Naive thymus-derived CD4-positive, alpha-beta T cell (primary cell): Measurements from ENCODE around the gene IGFN1. TPM values are rescaled to one million over a fixed set of nuclear protein-coding genes. Genes with fewer than 3 reads are reported as not detected.

Experiments
- ATAC-seq: fragments of 150-1000 bp; cut with Tn5 transposase; 2 replicates; pipeline ENCODE4 v1.10.0; 2021; ENCODE audit warnings: mild to moderate bottlenecking, moderate library complexity
- CTCF ChIA-PET: fragments of 350-600 bp; sonication (Branson Sonifier 250); formaldehyde crosslinking; loops from one replicate; lab custom pipeline; 2021; ENCODE audit warnings: antibody characterized with exemption; lab: Charles Lee
- POLR2A ChIA-PET: fragments of 350-600 bp; sonication (Branson Sonifier 250); formaldehyde crosslinking; loops from one replicate; lab custom pipeline; 2021; ENCODE audit warnings: antibody characterized with exemption, inconsistent platforms; lab: Charles Lee
- DNase-seq, 9 donors: peaks; one replicate each; pipeline versions ENCODE4 v3.0.0 to v3.0.0-alpha.2; 2020 to 2022; ENCODE audit warnings: mixed read lengths in 1 of 9
- H3K27ac ChIP-seq: one replicate; pipeline ENCODE4 v1.7.0; 2013; ENCODE audit warnings: mild to moderate bottlenecking, low read depth, low read length, moderate library complexity
- H3K27me3 ChIP-seq, 2 donors: one replicate each; pipeline ENCODE4 v1.7.0; 2013; ENCODE audit warnings: low read length in 2 of 2, mild to moderate bottlenecking in 2 of 2, moderate library complexity in 2 of 2; ENCODE audit not compliant: control insufficient read depth in 2 of 2, insufficient read depth in 2 of 2
- H3K36me3 ChIP-seq, 3 experiments: 1 replicate in 2 of 3; 2 replicates in 1 of 3; pipeline ENCODE4 v1.7.0; 2013; ENCODE audit warnings: low read length in 3 of 3, mild to moderate bottlenecking in 3 of 3, moderate library complexity in 1 of 3; ENCODE audit not compliant: insufficient read depth in 3 of 3, control insufficient read depth in 2 of 3
- H3K4me1 ChIP-seq, 2 donors: one replicate each; pipeline ENCODE4 v1.7.0; 2013; ENCODE audit warnings: low read length in 2 of 2, mild to moderate bottlenecking in 2 of 2, moderate library complexity in 1 of 2; ENCODE audit not compliant: control insufficient read depth in 2 of 2, insufficient read depth in 2 of 2
- H3K4me3 ChIP-seq: 2 replicates; pipeline ENCODE4 v1.7.0; 2013; ENCODE audit warnings: mild to moderate bottlenecking, low read length
- H3K9me3 ChIP-seq, 3 experiments: 1 replicate in 2 of 3; 2 replicates in 1 of 3; pipeline ENCODE4 v1.7.0; 2013; ENCODE audit warnings: low read length in 3 of 3; ENCODE audit not compliant: control insufficient read depth in 2 of 3
- H3K27ac Mint-ChIP-seq, 9 donors: one replicate each; pipeline ENCODE4 v1.8.0; 2020 to 2022; ENCODE audit warnings: mixed read lengths in 9 of 9, mild to moderate bottlenecking in 8 of 9, moderate library complexity in 5 of 9, inconsistent platforms in 2 of 9
- H3K27me3 Mint-ChIP-seq, 5 donors: one replicate each; pipeline ENCODE4 v1.8.0; 2021 to 2022; ENCODE audit warnings: mixed read lengths in 5 of 5, mild to moderate bottlenecking in 1 of 5
- H3K36me3 Mint-ChIP-seq, 5 donors: one replicate each; pipeline ENCODE4 v1.8.0; 2020 to 2022; ENCODE audit warnings: mixed read lengths in 5 of 5, mild to moderate bottlenecking in 3 of 5, inconsistent platforms in 1 of 5
- H3K4me1 Mint-ChIP-seq, 7 donors: one replicate each; pipeline ENCODE4 v1.8.0; 2020 to 2022; ENCODE audit warnings: mixed read lengths in 7 of 7, mild to moderate bottlenecking in 3 of 7, inconsistent platforms in 1 of 7
- H3K4me3 Mint-ChIP-seq, 10 donors: one replicate each; pipeline ENCODE4 v1.8.0; 2020 to 2022; ENCODE audit warnings: mild to moderate bottlenecking in 10 of 10, mixed read lengths in 10 of 10, moderate library complexity in 6 of 10, inconsistent platforms in 2 of 10
- H3K9me3 Mint-ChIP-seq, 11 donors: one replicate each; pipeline ENCODE4 v1.8.0; 2020 to 2022; ENCODE audit warnings: mixed read lengths in 11 of 11, mild to moderate bottlenecking in 4 of 11, inconsistent platforms in 1 of 11, moderate library complexity in 1 of 11
- intact Hi-C, 2 donors: fragments of 100-400 bp; cut with micrococcal nuclease; formaldehyde crosslinking; loops; one replicate each; pipeline ENCODE4 v1.15.1; 2023
- polyA plus RNA-seq, 2 donors: library from polyadenylated mRNA; unstranded; fragments of 300-500 nt; fragmentation: Illumina TruSeq; gene quantifications; one replicate each; pipeline ENCODE4 v1.2.3, GENCODE V29; 2021
- total RNA-seq, 6 experiments: library from RNA in 5 of 6; stranded (reverse) in 5 of 6; gene quantifications; 1 replicate in 5 of 6; 2 replicates in 1 of 6; pipeline ENCODE4 v1.2.3 and lab custom pipeline; 2021 to 2026

IGFN1 gene
- total and polyA plus RNA-seq, 7 experiments from 2014 or later = not detected

DNA sequence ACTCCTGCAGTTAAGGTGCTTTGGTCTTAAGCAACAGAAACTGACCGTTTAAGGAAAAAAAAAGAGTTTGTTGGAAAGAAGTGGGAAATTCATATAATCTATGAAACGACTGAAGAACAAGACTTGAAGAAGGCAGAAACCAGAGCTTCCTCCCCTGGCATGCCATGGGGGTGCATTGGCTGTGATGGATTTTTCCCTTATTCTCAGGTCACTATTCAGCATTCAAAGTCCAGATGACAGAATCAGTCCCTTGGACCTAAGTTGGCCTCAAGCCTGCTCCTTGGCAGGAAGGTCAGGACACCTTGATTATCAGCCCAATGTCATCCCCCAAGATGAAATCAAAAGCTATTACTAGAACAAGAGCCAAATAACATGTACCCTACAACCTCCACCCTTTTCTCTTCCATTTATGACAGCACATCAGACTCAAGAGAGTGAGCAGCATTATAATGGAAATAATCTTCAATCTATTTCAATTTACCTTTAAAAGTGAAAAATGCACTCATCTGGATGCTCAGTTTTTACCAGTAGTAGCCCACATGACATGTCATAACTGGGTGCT is 20.6 kb upstream of the IGFN1 start:
- H3K4me1 ChIP-seq = peaks cover 0 to 7% of the 10 kb centered on the region in 2 donors
- ChIA-PET CTCF (interaction anchor here (0.7 kb wide), 1 partner anchor 53 kb away, joined by 3 read pairs; no protein-coding TSS in a partner anchor), POLR2A (no interaction called here)
- no peak overlapping the region for H3K27ac ChIP-seq
- ATAC-seq = no peak
- Mint-ChIP-seq H3K9me3 (no peaks in the 10 kb centered on the region), H3K36me3 (peaks cover 0 to 2% (median 0%) of the 10 kb centered on the region in 5 donors), H3K4me3 (peak overlapping the region; percentile 21 to 91 (median 85)), H3K4me1 (peaks cover 6 to 14% (median 9%) of the 10 kb centered on the region in 7 donors), H3K27ac (peak overlapping the region in 3 of 9 donors; percentile 23 to 43 (median 42)), H3K27me3 (peaks cover 0 to 42% (median 8%) of the 10 kb centered on the region in 5 donors)
- no peaks in the 10 kb centered on the region for H3K27me3 ChIP-seq
- DNase-seq = no peak
- no peaks in the 10 kb centered on the region for H3K36me3 ChIP-seq
- H3K4me3 ChIP-seq = peak overlapping the region; percentile 78
- intact Hi-C loops = loop anchor here in 1 of 2 donors (1.0 kb wide), 1 partner anchor 16 kb away; the partner anchor contains the start of gene TMEM9
- H3K9me3 ChIP-seq = no peaks in the 10 kb centered on the region

- Mint-ChIP-seq H3K27ac (peak overlapping the region in 7 of 9 donors; percentile 36 to 78 (median 62)), H3K27me3 (peaks cover 0 to 42% (median 8%) of the 10 kb centered on the region in 5 donors), H3K4me1 (peaks cover 6 to 14% (median 9%) of the 10 kb centered on the region in 7 donors), H3K36me3 (peaks cover 0 to 2% (median 0%) of the 10 kb centered on the region in 5 donors), H3K4me3 (peak overlapping the region; percentile 65 to 91 (median 86)), H3K9me3 (no peaks in the 10 kb centered on the region)
- Histone ChIP-seq H3K4me3 (peak overlapping the region; percentile 78), H3K36me3 (no peaks in the 10 kb centered on the region), H3K9me3 (no peaks in the 10 kb centered on the region), H3K4me1 (peaks cover 0 to 7% of the 10 kb centered on the region in 2 donors), H3K27me3 (no peaks in the 10 kb centered on the region), H3K27ac (peak overlapping the region; percentile 53)
- ChIA-PET POLR2A (interaction anchor here (1.9 kb wide), 1 partner anchor 16 kb away, joined by 5 read pairs; the partner anchor contains the start of gene TMEM9), CTCF (interaction anchor here (0.7 kb wide), 1 partner anchor 54 kb away, joined by 3 read pairs; no protein-coding TSS in a partner anchor)
- DNase-seq = peak; percentile 38 to 73 (median 50)
- intact Hi-C loops = loop anchor here (1.0 kb wide), 2 partner anchors 16 to 198 kb away; partner anchors contain the start of gene TMEM9 (in 2 of the 2)
- ATAC-seq = peak; percentile 97
These were observed 20.0 kb upstream of the IGFN1 start for GRCh38 chr1:201170533-201171062.

GRCh38 chr1:201171063-201172036 is 19.3 kb upstream of the IGFN1 start:
- CTCF ChIA-PET = interaction anchor here (0.6 kb wide), 1 partner anchor 12 kb away, joined by 3 read pairs; no protein-coding TSS in a partner anchor

GRCh38 chr1:201172326-201172725 is 18.3 kb upstream of the IGFN1 start:
- CTCF ChIA-PET = no interaction called here

More at GRCh38 chr1:201171063-201172036, 19.3 kb upstream of the IGFN1 start:
- H3K27ac Mint-ChIP-seq = peak overlapping the region in 8 of 9 donors; percentile 36 to 78 (median 64)
- H3K27me3 Mint-ChIP-seq = peaks cover 0 to 39% (median 8%) of the 10 kb centered on the region in 5 donors
- intact Hi-C loops = loop anchor here in 1 of 2 donors (1.0 kb wide), 2 partner anchors 17 to 199 kb away; partner anchors contain the start of gene TMEM9
- no peaks in the 10 kb centered on the region for H3K27me3 ChIP-seq
- ATAC-seq (peak; percentile 48), DNase-seq (peak in 7 of 9 donors; percentile 20 to 53 (median 36))
- peak overlapping the region; percentile 53 for H3K27ac ChIP-seq
- H3K4me1 ChIP-seq = peaks cover 0 to 7% of the 10 kb centered on the region in 2 donors
- H3K4me3 Mint-ChIP-seq = peak overlapping the region; percentile 65 to 91 (median 86)
- H3K9me3 ChIP-seq = no peaks in the 10 kb centered on the region
- H3K36me3 Mint-ChIP-seq = peaks cover 0 to 2% (median 0%) of the 10 kb centered on the region in 5 donors
- H3K4me1 Mint-ChIP-seq = peaks cover 6 to 14% (median 9%) of the 10 kb centered on the region in 7 donors
- POLR2A ChIA-PET = interaction anchor here (0.9 to 1.9 kb wide), 2 partner anchors 17 to 57 kb away, joined by 3 to 5 read pairs; partner anchors contain the start of gene TMEM9
- no peaks in the 10 kb centered on the region for H3K36me3 ChIP-seq
- H3K4me3 ChIP-seq = peak overlapping the region; percentile 78
- H3K9me3 Mint-ChIP-seq = no peaks in the 10 kb centered on the region

GRCh38 chr1:201172999-201173610 is 17.5 kb upstream of the IGFN1 start:
- Mint-ChIP-seq H3K4me1 (peaks cover 6 to 14% (median 9%) of the 10 kb centered on the region in 7 donors), H3K27me3 (peaks cover 9 to 39% (median 19%) of the 10 kb centered on the region in 5 donors), H3K9me3 (peaks cover 0 to 3% (median 0%) of the 10 kb centered on the region in 11 donors), H3K4me3 (peak overlapping the region in 3 of 10 donors; percentile 14 to 37 (median 21)), H3K36me3 (peaks cover 0 to 4% (median 0%) of the 10 kb centered on the region in 5 donors), H3K27ac (no peak overlapping the region)
- intact Hi-C loops = no loop called here
- POLR2A ChIA-PET = no interaction called here
- H3K27ac ChIP-seq = no peak overlapping the region
- DNase-seq (no peak), ATAC-seq (no peak)
- no peaks in the 10 kb centered on the region for H3K9me3 ChIP-seq
- no peaks in the 10 kb centered on the region for H3K36me3 ChIP-seq
- H3K27me3 ChIP-seq = no peaks in the 10 kb centered on the region
- CTCF ChIA-PET = interaction anchor here (0.6 to 1.0 kb wide), 2 partner anchors 14 to 192 kb away, joined by 3 read pairs; no protein-coding TSS in a partner anchor
- H3K4me3 ChIP-seq = no peak overlapping the region
- H3K4me1 ChIP-seq = peaks cover 0 to 7% of the 10 kb centered on the region in 2 donors

More at GRCh38 chr1:201172326-201172725, 18.3 kb upstream of the IGFN1 start:
- Mint-ChIP-seq H3K36me3 (peaks cover 0 to 2% (median 0%) of the 10 kb centered on the region in 5 donors), H3K4me3 (peak overlapping the region in 4 of 10 donors; percentile 82 to 89 (median 83)), H3K27me3 (peaks cover 4 to 39% (median 12%) of the 10 kb centered on the region in 5 donors), H3K9me3 (no peaks in the 10 kb centered on the region), H3K27ac (peak overlapping the region in 1 of 9 donors; percentile 62), H3K4me1 (peaks cover 6 to 14% (median 9%) of the 10 kb centered on the region in 7 donors)
- intact Hi-C loops = no loop called here
- Histone ChIP-seq H3K9me3 (no peaks in the 10 kb centered on the region), H3K27ac (no peak overlapping the region), H3K4me3 (no peak overlapping the region), H3K27me3 (no peaks in the 10 kb centered on the region), H3K4me1 (peaks cover 0 to 7% of the 10 kb centered on the region in 2 donors), H3K36me3 (no peaks in the 10 kb centered on the region)
- ATAC-seq (no peak), DNase-seq (no peak)
- POLR2A ChIA-PET = interaction anchor here (0.9 to 1.9 kb wide), 2 partner anchors 18 to 58 kb away, joined by 3 to 5 read pairs; partner anchors contain the start of gene TMEM9
